Activated T-helper 1 cell treated with anti-CD3 and anti-CD28 coated beads, Interleukin-2, amount 50 U/mL, for 16 hours (primary cell): ENCODE results near the gene GCK.
"Not testable (repeated sequence)": the region's sequence is repeated elsewhere in the genome, so short reads cannot be mapped to it uniquely, and the experiment has no call there.

Experiments used
- DNase-seq, 2 donors: peaks; one replicate each; pipeline ENCODE4 v3.0.0-alpha.2; 2020; ENCODE audit warnings: low read depth in 1 of 2, low spot score in 1 of 2

Gene GCK

GRCh38 chr7:44182827-44183226, 6.4 kb downstream of the GCK start:
- no peak for DNase-seq

GRCh38 chr7:44180631-44181030, 8.6 kb downstream of the GCK start:
- DNase-seq: no peak

- no peak for DNase-seq
Measured at GRCh38 chr7:44177570-44178131, 11.6 kb downstream of the GCK start.

- DNase-seq: no peak
Measured at GRCh38 chr7:44176486-44176885, 12.8 kb downstream of the GCK start.

- no peak for DNase-seq
Measured at GRCh38 chr7:44175730-44176129, 13.5 kb downstream of the GCK start.

- not testable (repeated sequence) for DNase-seq
Measured at GRCh38 chr7:44174694-44174948, 14.6 kb downstream of the GCK start.

- no peak for DNase-seq
Measured at GRCh38 chr7:44173911-44174693, 15.1 kb downstream of the GCK start.

GRCh38 chr7:44172803-44173424, 16.3 kb downstream of the GCK start:
- DNase-seq: no peak

GRCh38 chr7:44172352-44172751, 16.9 kb downstream of the GCK start:
- DNase-seq: no peak

GRCh38 chr7:44171901-44172300, 17.3 kb downstream of the GCK start:
- DNase-seq: not testable (repeated sequence)

GRCh38 chr7:44167920-44168319, 21.3 kb downstream of the GCK start:
- no peak for DNase-seq

- no peak for DNase-seq
Measured at GRCh38 chr7:44163591-44163990, 25.6 kb downstream of the GCK start.

GRCh38 chr7:44162785-44163395, 26.3 kb downstream of the GCK start:
- no peak for DNase-seq

GRCh38 chr7:44162179-44162578, 27.1 kb downstream of the GCK start:
- no peak for DNase-seq

GRCh38 chr7:44161371-44161770, 27.9 kb downstream of the GCK start:
- DNase-seq: no peak

GRCh38 chr7:44159824-44160630, 29.2 kb downstream of the GCK start:
- DNase-seq: no peak

GRCh38 chr7:44158873-44159631, 30.2 kb downstream of the GCK start:
- DNase-seq: no peak

GRCh38 chr7:44158096-44158872, 31.0 kb downstream of the GCK start:
- no peak for DNase-seq

- no peak for DNase-seq
Measured at GRCh38 chr7:44157116-44158080, 31.8 kb downstream of the GCK start.
